Fibroblast of skin of abdomen (primary cell): ENCODE data around the gene ZSWIM8.

Experiments used
- DNase-seq: peaks from one replicate; pipeline ENCODE4 v3.0.0-alpha.2; 2013

Gene ZSWIM8

GRCh38 chr10:73798087-73798486 lies 12.7 kb downstream of the ZSWIM8 start:
- DNase-seq, result no peak

- no peak for DNase-seq
Measured at GRCh38 chr10:73798927-73799560, 13.6 kb downstream of the ZSWIM8 start.

- no peak for DNase-seq
Measured at GRCh38 chr10:73799899-73800559, 14.6 kb downstream of the ZSWIM8 start.

- DNase-seq, result no peak
Measured at GRCh38 chr10:73800560-73801252, 15.3 kb downstream of the ZSWIM8 start.

GRCh38 chr10:73801253-73801590 lies 15.8 kb downstream of the ZSWIM8 start:
- no peak for DNase-seq

- DNase-seq, result no peak
Measured at GRCh38 chr10:73802276-73802991, 17.0 kb downstream of the ZSWIM8 start.

- DNase-seq, result no peak
Measured at GRCh38 chr10:73803680-73804286, 18.4 kb downstream of the ZSWIM8 start.

- no peak for DNase-seq
Measured at GRCh38 chr10:73806176-73806950, 21.0 kb downstream of the ZSWIM8 start.

GRCh38 chr10:73807471-73807870 lies 22.1 kb downstream of the ZSWIM8 start:
- DNase-seq, result no peak

- DNase-seq, result no peak
Measured at GRCh38 chr10:73808021-73808815, 22.8 kb downstream of the ZSWIM8 start.

- no peak for DNase-seq
Measured at GRCh38 chr10:73809061-73809818, 23.8 kb downstream of the ZSWIM8 start.

GRCh38 chr10:73810358-73810734 lies 24.9 kb downstream of the ZSWIM8 start:
- peak; percentile 12 for DNase-seq

- DNase-seq, result no peak
Measured at GRCh38 chr10:73810735-73811465, 25.5 kb downstream of the ZSWIM8 start.

- DNase-seq, result no peak
Measured at GRCh38 chr10:73812657-73813056, 27.3 kb downstream of the ZSWIM8 start.

- no peak for DNase-seq
Measured at GRCh38 chr10:73813333-73813732, 27.9 kb downstream of the ZSWIM8 start.

- no peak for DNase-seq
Measured at GRCh38 chr10:73814276-73814895, 29.0 kb downstream of the ZSWIM8 start.

- DNase-seq, result no peak
Measured at GRCh38 chr10:73814896-73815718, 29.7 kb downstream of the ZSWIM8 start.

GRCh38 chr10:73815719-73816030 lies 30.3 kb downstream of the ZSWIM8 start:
- no peak for DNase-seq
